H9 (cell line): Measurements from ENCODE around the gene NFU1. TPM values are rescaled to one million over a fixed set of nuclear protein-coding genes. Genes with fewer than 3 reads are reported as not detected.

Experiments
- DNase-seq: peaks from one replicate; pipeline ENCODE4 v3.0.0-alpha.2; 2017
- H2AFZ ChIP-seq: one replicate; pipeline ENCODE4 v1.6.1; 2013; ENCODE audit warnings: mild to moderate bottlenecking, low read length, control low read depth, moderate library complexity
- H2AK5ac ChIP-seq: 2 replicates; pipeline ENCODE4 v1.6.1; 2013; ENCODE audit warnings: low read length, control low read depth, mixed read lengths; ENCODE audit not compliant: insufficient read length
- H2BK120ac ChIP-seq: one replicate; pipeline ENCODE4 v1.6.1; 2013; ENCODE audit warnings: low read depth, mild to moderate bottlenecking, low read length, control low read depth, inconsistent platforms; ENCODE audit not compliant: poor library complexity, severe bottlenecking
- H2BK12ac ChIP-seq: 2 replicates; pipeline ENCODE4 v1.6.1; 2013; ENCODE audit warnings: low read length, control low read depth, mixed read lengths, low read depth; ENCODE audit not compliant: insufficient read length
- H2BK15ac ChIP-seq: 2 replicates; pipeline ENCODE4 v1.6.1; 2013; ENCODE audit warnings: low read depth, low read length, control low read depth
- H2BK20ac ChIP-seq: one replicate; pipeline ENCODE4 v1.6.1; 2013; ENCODE audit warnings: low read depth, mild to moderate bottlenecking, low read length, control low read depth, inconsistent platforms; ENCODE audit not compliant: poor library complexity, severe bottlenecking
- H2BK5ac ChIP-seq: 2 replicates; pipeline ENCODE4 v1.6.1; 2013; ENCODE audit warnings: low read length, control low read depth, mixed read lengths; ENCODE audit not compliant: insufficient read length
- H3K14ac ChIP-seq: 2 replicates; pipeline ENCODE4 v1.6.1; 2013; ENCODE audit warnings: low read length, control low read depth; ENCODE audit not compliant: insufficient read depth
- H3K18ac ChIP-seq: 2 replicates; pipeline ENCODE4 v1.6.1; 2013; ENCODE audit warnings: low read depth, mild to moderate bottlenecking, mixed read lengths, low read length, control low read depth; ENCODE audit not compliant: insufficient read length
- H3K23ac ChIP-seq: 2 replicates; pipeline ENCODE4 v1.6.1; 2013; ENCODE audit warnings: low read length, control low read depth, mixed read lengths, low read depth; ENCODE audit not compliant: insufficient read length
- H3K23me2 ChIP-seq: 2 replicates; pipeline ENCODE4 v1.6.1; 2013; ENCODE audit warnings: low read depth, mild to moderate bottlenecking, mixed read lengths, low read length, control low read depth; ENCODE audit not compliant: insufficient read length, poor library complexity, severe bottlenecking
- H3K27ac ChIP-seq: 2 replicates; pipeline ENCODE4 v1.5.1; 2013; ENCODE audit warnings: low read length, control low read depth, mixed read lengths, low read depth; ENCODE audit not compliant: insufficient read length
- H3K27me3 ChIP-seq: 2 replicates; pipeline ENCODE4 v1.6.1; 2013; ENCODE audit warnings: low read length, control low read depth, inconsistent platforms; ENCODE audit not compliant: insufficient read depth
- H3K4ac ChIP-seq: 2 replicates; pipeline ENCODE4 v1.6.1; 2013; ENCODE audit warnings: low read depth, mild to moderate bottlenecking, control low read depth, inconsistent platforms, low read length, moderate library complexity
- H3K4me1 ChIP-seq: 2 replicates; pipeline ENCODE4 v1.6.1; 2013; ENCODE audit warnings: low read length, control low read depth, inconsistent platforms; ENCODE audit not compliant: insufficient read depth
- H3K4me2 ChIP-seq: 2 replicates; pipeline ENCODE4 v1.6.1; 2013; ENCODE audit warnings: low read length, control low read depth, mixed read lengths; ENCODE audit not compliant: insufficient read length, insufficient read depth
- H3K56ac ChIP-seq: 2 replicates; pipeline ENCODE4 v1.6.1; 2013; ENCODE audit warnings: low read depth, mild to moderate bottlenecking, mixed read lengths, low read length, control low read depth; ENCODE audit not compliant: insufficient read length
- H3K79me1 ChIP-seq: 2 replicates; pipeline ENCODE4 v1.6.1; 2013; ENCODE audit warnings: low read depth, mild to moderate bottlenecking, moderate library complexity, low read length, control low read depth, inconsistent platforms; ENCODE audit not compliant: insufficient read depth, poor library complexity, severe bottlenecking
- H3K79me2 ChIP-seq: 2 replicates; pipeline ENCODE4 v1.6.1; 2013; ENCODE audit warnings: low read length, control low read depth, inconsistent platforms; ENCODE audit not compliant: insufficient read depth
- H3K9ac ChIP-seq: 2 replicates; pipeline ENCODE4 v1.6.1; 2013; ENCODE audit warnings: low read length, control low read depth, mixed read lengths; ENCODE audit not compliant: insufficient read length; ENCODE audit errors: extremely low read depth
- H3K9me3 ChIP-seq: one replicate; pipeline ENCODE4 v1.6.1; 2013; ENCODE audit warnings: low read depth, low read length, inconsistent platforms; ENCODE audit not compliant: control insufficient read depth
- H3T11ph ChIP-seq: one replicate; pipeline ENCODE4 v1.6.1; 2013; ENCODE audit warnings: mild to moderate bottlenecking, low read length, control low read depth, inconsistent platforms
- H4K20me1 ChIP-seq: one replicate; pipeline ENCODE4 v1.6.1; 2013; ENCODE audit not compliant: control insufficient read depth, insufficient read length, insufficient read depth
- H4K5ac ChIP-seq: 2 replicates; pipeline ENCODE4 v1.6.1; 2013; ENCODE audit warnings: low read depth, mild to moderate bottlenecking, mixed read lengths, low read length, control low read depth; ENCODE audit not compliant: insufficient read length
- H4K8ac ChIP-seq: replicated peaks from 2 replicates; pipeline ENCODE4 v1.6.1; 2013; ENCODE audit warnings: low read length, control low read depth, mixed read lengths, low read depth; ENCODE audit not compliant: insufficient read length
- H4K91ac ChIP-seq: 2 replicates; pipeline ENCODE4 v1.6.1; 2013; ENCODE audit warnings: low read depth, mild to moderate bottlenecking, moderate library complexity, mixed read lengths, low read length, control low read depth; ENCODE audit not compliant: insufficient read length
- H3K27ac Mint-ChIP-seq, 3 experiments: 2 replicates in 2 of 3; 3 replicates in 1 of 3; pipeline ENCODE4 v1.8.0; 2020 to 2021; ENCODE audit warnings: mixed read lengths in 3 of 3, mild to moderate bottlenecking in 1 of 3, moderate library complexity in 1 of 3
- H3K27me3 Mint-ChIP-seq: 2 replicates; pipeline ENCODE4 v1.8.0; 2021; ENCODE audit warnings: low read depth, mild to moderate bottlenecking, moderate library complexity, mixed read lengths
- H3K36me3 Mint-ChIP-seq, 3 experiments: 2 replicates in 2 of 3; 3 replicates in 1 of 3; pipeline ENCODE4 v1.8.0; 2020 to 2021; ENCODE audit warnings: low read depth in 3 of 3, mixed read lengths in 3 of 3; ENCODE audit not compliant: insufficient read depth in 1 of 3
- H3K4me1 Mint-ChIP-seq, 2 experiments: 2 replicates each; pipeline ENCODE4 v1.8.0; 2020; ENCODE audit warnings: mixed read lengths in 2 of 2
- H3K4me3 Mint-ChIP-seq, 2 experiments: 2 replicates in 1 of 2; 3 replicates in 1 of 2; pipeline ENCODE4 v1.8.0; 2020 to 2021; ENCODE audit warnings: mild to moderate bottlenecking in 2 of 2, mixed read lengths in 2 of 2, moderate library complexity in 1 of 2
- H3K9me3 Mint-ChIP-seq, 2 experiments: 2 replicates in 1 of 2; 3 replicates in 1 of 2; pipeline ENCODE4 v1.8.0; 2020; ENCODE audit warnings: mild to moderate bottlenecking in 2 of 2, mixed read lengths in 2 of 2, moderate library complexity in 1 of 2
- WGBS: extraction: QIAGEN DNeasy Blood & Tissue Kit; methylation state at CpG from one replicate; pipeline ENCODE4 v1.1.7; 2013; ENCODE audit warnings: missing lambda C conversion rate, low lambda C conversion rate, mixed read lengths; ENCODE audit not compliant: insufficient read length; ENCODE audit errors: extremely low coverage; 5-methylcytosine and 5-hydroxymethylcytosine counted together
- total RNA-seq: library from RNA; stranded (reverse); gene quantifications from 2 replicates; pipeline ENCODE4 v1.2.1, GENCODE V29; 2021
- TF ChIP-seq, protein P1 (sequence below): fragments of 200-600 bp; sonication (generic); conservative IDR thresholded peaks from 3 replicates; pipeline ENCODE4 v1.8.0; 2021; ENCODE audit warnings: antibody characterized with exemption, mild to moderate bottlenecking

The NFU1 gene
- total RNA-seq, 1 experiment from 2014 or later, result 61.4 TPM

DNA sequence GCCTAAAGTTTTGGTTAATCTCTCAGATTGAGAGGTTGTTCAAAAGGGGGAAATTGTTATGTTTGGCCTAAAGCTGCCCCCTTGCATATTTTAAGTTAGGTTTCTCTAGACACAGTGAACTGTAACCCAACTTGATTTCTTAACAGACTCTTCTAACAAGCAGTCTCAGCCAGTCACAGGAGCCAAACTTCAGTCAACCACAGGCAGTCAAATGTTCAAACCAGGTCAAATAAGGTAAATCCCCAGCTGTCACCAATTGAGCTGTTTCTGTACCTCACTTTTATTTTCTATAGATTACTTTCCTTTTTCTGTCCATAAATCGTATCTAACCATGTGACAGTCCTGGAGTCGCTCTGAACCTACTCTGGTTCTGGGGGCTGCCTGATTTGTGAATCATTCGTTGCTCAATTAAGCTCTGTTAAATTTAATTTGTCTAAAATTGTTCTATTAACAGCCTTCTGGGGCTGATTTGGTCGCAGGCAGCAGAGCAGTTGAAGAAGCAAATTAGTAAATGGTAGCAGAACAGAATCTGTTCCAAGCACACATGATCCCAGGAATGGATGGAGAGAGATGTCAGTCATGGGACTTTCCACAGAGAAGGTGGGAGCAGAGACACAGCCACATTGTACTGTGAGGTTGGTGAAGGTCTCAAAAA lies 16.4 kb upstream of the NFU1 start:
- no peak overlapping the region for H2BK120ac ChIP-seq
- H3K9ac ChIP-seq, result no peak overlapping the region
- no peaks in the 10 kb centered on the region for H3K79me2 ChIP-seq
- no peak overlapping the region for H2BK15ac ChIP-seq
- Mint-ChIP-seq H3K27ac (no peak overlapping the region), H3K36me3 (no peaks in the 10 kb centered on the region), H3K4me3 (no peak overlapping the region), H3K4me1 (peaks cover 52 to 60% of the 10 kb centered on the region in 2 experiments), H3K9me3 (no peaks in the 10 kb centered on the region), H3K27me3 (peaks cover 3% of the 10 kb centered on the region; the same call in 1 of the 2 replicates)
- no peaks in the 10 kb centered on the region for H3K79me1 ChIP-seq
- no peaks in the 10 kb centered on the region for H4K20me1 ChIP-seq
- no peak overlapping the region for H2AK5ac ChIP-seq
- H3K4me2 ChIP-seq, result no peak overlapping the region
- H2BK20ac ChIP-seq, result no peak overlapping the region
- H3K23ac ChIP-seq, result no peak overlapping the region
- no peak overlapping the region for H3K4ac ChIP-seq
- no peak overlapping the region for H3K14ac ChIP-seq
- no peak overlapping the region for H3T11ph ChIP-seq
- no peak overlapping the region for H3K56ac ChIP-seq
- H2BK5ac ChIP-seq, result no peak overlapping the region
- H2BK12ac ChIP-seq, result no peak overlapping the region
- no peak for DNase-seq
- H4K91ac ChIP-seq, result no peak overlapping the region
- WGBS, result no CpG with 5 or more reads among the region's 4 CpGs
- no peak overlapping the region for H4K5ac ChIP-seq
- no peak overlapping the region for H3K27ac ChIP-seq
- no peaks in the 10 kb centered on the region for H3K27me3 ChIP-seq
- no peaks in the 10 kb centered on the region for H3K9me3 ChIP-seq
- no peak overlapping the region for H4K8ac ChIP-seq
- no peak overlapping the region for H3K18ac ChIP-seq
- no peak overlapping the region for H2AFZ ChIP-seq
- TF ChIP-seq, protein P1, sequence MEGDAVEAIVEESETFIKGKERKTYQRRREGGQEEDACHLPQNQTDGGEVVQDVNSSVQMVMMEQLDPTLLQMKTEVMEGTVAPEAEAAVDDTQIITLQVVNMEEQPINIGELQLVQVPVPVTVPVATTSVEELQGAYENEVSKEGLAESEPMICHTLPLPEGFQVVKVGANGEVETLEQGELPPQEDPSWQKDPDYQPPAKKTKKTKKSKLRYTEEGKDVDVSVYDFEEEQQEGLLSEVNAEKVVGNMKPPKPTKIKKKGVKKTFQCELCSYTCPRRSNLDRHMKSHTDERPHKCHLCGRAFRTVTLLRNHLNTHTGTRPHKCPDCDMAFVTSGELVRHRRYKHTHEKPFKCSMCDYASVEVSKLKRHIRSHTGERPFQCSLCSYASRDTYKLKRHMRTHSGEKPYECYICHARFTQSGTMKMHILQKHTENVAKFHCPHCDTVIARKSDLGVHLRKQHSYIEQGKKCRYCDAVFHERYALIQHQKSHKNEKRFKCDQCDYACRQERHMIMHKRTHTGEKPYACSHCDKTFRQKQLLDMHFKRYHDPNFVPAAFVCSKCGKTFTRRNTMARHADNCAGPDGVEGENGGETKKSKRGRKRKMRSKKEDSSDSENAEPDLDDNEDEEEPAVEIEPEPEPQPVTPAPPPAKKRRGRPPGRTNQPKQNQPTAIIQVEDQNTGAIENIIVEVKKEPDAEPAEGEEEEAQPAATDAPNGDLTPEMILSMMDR, result no peak
- H3K4me1 ChIP-seq, result peaks cover 4% of the 10 kb centered on the region
- no peaks in the 10 kb centered on the region for H3K23me2 ChIP-seq
